HepG2 (cell line): Measurements from ENCODE around the gene PIGC. TPM values are rescaled to one million over a fixed set of nuclear protein-coding genes. Genes with fewer than 3 reads are reported as not detected.

Experiments used
- FOXO1 ChIP-seq: sonication (generic); formaldehyde crosslinking; IDR thresholded peaks from 2 replicates; pipeline ENCODE4 v1.4.0; 2020; ENCODE audit warnings: missing genetic modification reagents
- HIVEP1 ChIP-seq: sonication (generic); formaldehyde crosslinking; IDR thresholded peaks from 2 replicates; pipeline ENCODE4 v1.4.0; 2020; ENCODE audit warnings: mild to moderate bottlenecking, missing genetic modification reagents
- IKZF1 ChIP-seq: fragments of 450-650 bp; IDR thresholded peaks from 2 replicates; pipeline ENCODE4 v1.7.1; 2016
- KDM5B ChIP-seq: sonication (generic); formaldehyde crosslinking; IDR thresholded peaks from 2 replicates; pipeline ENCODE4 v1.4.0; 2020; ENCODE audit warnings: missing genetic modification reagents, mild to moderate bottlenecking, borderline replicate concordance
- PAXIP1 ChIP-seq: sonication (generic); formaldehyde crosslinking; conservative IDR thresholded peaks from 2 replicates; pipeline ENCODE4 v1.4.0; 2020; ENCODE audit warnings: mild to moderate bottlenecking, missing genetic modification reagents, moderate library complexity
- PRDM10 ChIP-seq: sonication (generic); formaldehyde crosslinking; IDR thresholded peaks from 2 replicates; pipeline ENCODE4 v1.4.0; 2020; ENCODE audit warnings: low read depth, missing genetic modification reagents
- SALL1 ChIP-seq: sonication (generic); formaldehyde crosslinking; IDR thresholded peaks from 2 replicates; pipeline ENCODE4 v1.8.0; 2022; ENCODE audit warnings: mild to moderate bottlenecking, missing genetic modification reagents
- SSRP1 ChIP-seq: IDR thresholded peaks from 2 replicates; pipeline ENCODE4 v1.6.1; 2016; ENCODE audit warnings: control low read depth
- TBL1XR1 ChIP-seq: fragments of 150-350 bp; IDR thresholded peaks from 2 replicates; pipeline ENCODE4 v1.6.1; 2014; ENCODE audit warnings: borderline replicate concordance, low read length; ENCODE audit not compliant: partially characterized antibody
- ZBTB2 ChIP-seq: sonication (generic); formaldehyde crosslinking; IDR thresholded peaks from 2 replicates; pipeline ENCODE4 v1.8.0; 2022; ENCODE audit warnings: low read depth, missing genetic modification reagents
- ZNF281 ChIP-seq: sonication (generic); formaldehyde crosslinking; IDR thresholded peaks from 2 replicates; pipeline ENCODE4 v1.4.0; 2020; ENCODE audit warnings: missing genetic modification reagents, borderline replicate concordance
- ZNF569 ChIP-seq: sonication (generic); formaldehyde crosslinking; IDR thresholded peaks from 2 replicates; pipeline ENCODE4 v1.5.0; 2020; ENCODE audit warnings: mild to moderate bottlenecking, missing genetic modification reagents, moderate library complexity, borderline replicate concordance
- ZNF639 ChIP-seq: conservative IDR thresholded peaks from 2 replicates; pipeline ENCODE4 v1.6.1; 2018; ENCODE audit warnings: missing genetic modification reagents
- polyA plus RNA-seq, 8 experiments: library from polyadenylated mRNA; depleted of rRNA in 3 of 8; stranded (reverse) in 7 of 8; unstranded in 1 of 8; fragments of >200 nt; fragmentation: Illumina TruSeq in 4 of 8; extraction: Trizol in 4 of 8; gene quantifications; 2 replicates each; pipeline versions ENCODE4 v1.2.1 to v1.2.3, GENCODE V29; 2011 to 2016; ENCODE audit warnings: low read depth in 4 of 8, missing spikeins in 1 of 8, mixed read lengths in 1 of 8; ENCODE audit not compliant: insufficient read depth in 1 of 8
- total RNA-seq, 5 experiments: library from RNA; depleted of rRNA; stranded (reverse); fragments of >200 nt; fragmentation: Illumina TruSeq; extraction: Trizol; gene quantifications; 2 replicates each; pipeline ENCODE4 v1.2.3, GENCODE V29; 2016; ENCODE audit warnings: low read depth in 1 of 5

Gene PIGC
- total and polyA plus RNA-seq, 2 of the 13 experiments (the other 11 are each of a cell fraction or from before 2014, with no cell fraction given), result 26.7 to 29.5 TPM

- TF ChIP-seq ZBTB2 (no peak), ZNF639 (CRISPR knock-in tag) (0 out of 2 replicates have a peak, but pooled peaks have one; percentile 28), FOXO1 (CRISPR knock-in tag) (peak; percentile 85; the same call in 1 of the 2 replicates), TBL1XR1 (peak; percentile 87), KDM5B (no peak), HIVEP1 (CRISPR knock-in tag) (no peak), ZNF281 (CRISPR knock-in tag) (peak; percentile 40; the same call in 1 of the 2 replicates), SALL1 (CRISPR knock-in tag) (peak; percentile 34; the same call in 1 of the 2 replicates), ZNF569 (CRISPR knock-in tag) (no peak), PRDM10 (CRISPR knock-in tag) (peak; percentile 70; the same call in 1 of the 2 replicates), PAXIP1 (CRISPR knock-in tag) (peak; percentile 96), IKZF1 (no peak), SSRP1 (CRISPR knock-in tag) (no peak)
These were observed 26.3 kb upstream of the PIGC start (continued) for GRCh38 chr1:172470149-172470548.
